Measurements from ENCODE around the gene KLF13.

The KLF13 gene

GRCh38 chr15:31332681-31333071 is 6.0 kb downstream of the KLF13 start:
- no peak for DNase-seq (ENCODE audit: low spot score)

DNA sequence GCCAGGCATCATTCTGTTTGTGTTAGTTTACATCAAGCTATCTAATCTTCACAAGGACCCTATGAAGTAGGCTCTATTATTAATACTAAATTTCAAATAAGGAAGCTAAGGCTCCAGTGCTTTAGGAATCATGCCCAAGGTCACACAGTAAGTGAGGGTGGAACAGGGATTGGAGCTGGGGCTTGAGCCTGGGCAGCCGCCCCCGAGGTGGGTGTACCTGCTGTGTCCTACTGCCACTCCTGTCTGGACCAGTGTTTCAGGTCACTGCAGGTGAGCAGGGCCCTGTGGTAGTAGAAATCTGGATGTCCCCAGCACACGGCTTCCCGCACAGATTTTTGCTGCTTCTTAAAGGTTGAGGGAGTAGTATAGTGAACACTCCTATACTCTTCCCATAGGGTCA is 6.5 kb downstream of the KLF13 start:
- DNase-seq (ENCODE audit: low spot score), result no peak

- DNase-seq (ENCODE audit: low spot score), result no peak
These were observed 7.2 kb downstream of the KLF13 start for GRCh38 chr15:31333820-31334219.

GRCh38 chr15:31335989-31336592 is 9.5 kb downstream of the KLF13 start:
- no peak for DNase-seq (ENCODE audit: low spot score)

GRCh38 chr15:31336593-31337295 is 10.1 kb downstream of the KLF13 start:
- no peak for DNase-seq (ENCODE audit: low spot score)

- no peak for DNase-seq (ENCODE audit: low spot score)
These were observed 10.9 kb downstream of the KLF13 start for GRCh38 chr15:31337352-31338031.

DNA sequence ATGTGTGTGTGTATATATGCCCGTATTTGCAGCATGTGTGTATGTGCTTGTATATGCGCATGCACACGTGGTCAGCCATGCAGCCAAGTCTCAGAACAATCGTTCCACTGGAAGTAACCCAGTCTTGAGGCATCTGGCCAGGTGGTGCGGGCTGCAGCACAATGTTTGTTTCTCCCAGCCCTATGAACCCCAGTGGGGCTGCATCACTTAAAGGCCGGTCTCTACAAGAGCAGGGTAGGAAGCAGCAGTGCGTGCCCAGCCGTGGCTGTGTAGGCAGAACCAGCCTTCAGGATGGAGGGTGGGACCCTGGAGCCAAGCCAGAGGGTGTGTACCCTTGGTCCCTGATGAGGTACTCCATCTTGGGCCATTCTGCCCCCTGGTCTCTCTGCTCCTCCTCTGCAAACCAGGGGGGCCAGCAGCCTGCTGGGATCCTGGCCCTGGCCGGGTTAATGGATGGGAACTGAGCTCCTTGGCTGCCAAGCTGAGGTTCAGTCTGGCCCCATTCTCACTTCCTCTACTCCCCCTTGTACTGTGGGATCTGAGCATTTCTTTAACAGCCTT is 11.8 kb downstream of the KLF13 start:
- no peak for DNase-seq (ENCODE audit: low spot score)

- DNase-seq (ENCODE audit: low spot score), result peak; percentile 56
These were observed 12.4 kb downstream of the KLF13 start for GRCh38 chr15:31338879-31339557.

DNA sequence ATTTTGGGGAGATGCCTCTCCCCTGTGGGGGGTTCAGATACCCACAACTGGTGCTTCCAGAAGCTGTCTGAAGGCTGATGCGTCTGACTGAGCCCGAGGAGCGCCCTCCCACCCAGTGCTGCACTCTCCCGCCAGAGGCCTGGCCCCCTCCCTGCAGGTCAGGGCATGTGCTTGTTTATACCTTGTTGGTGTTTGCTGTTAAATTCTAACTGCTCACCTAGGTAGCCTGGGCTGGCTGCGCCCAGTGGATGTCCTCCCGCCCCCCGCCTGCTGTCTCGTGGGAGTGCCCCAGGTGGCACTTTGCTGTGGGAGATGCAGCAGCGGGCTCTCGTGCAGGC is 12.9 kb downstream of the KLF13 start:
- no peak for DNase-seq (ENCODE audit: low spot score)

DNA sequence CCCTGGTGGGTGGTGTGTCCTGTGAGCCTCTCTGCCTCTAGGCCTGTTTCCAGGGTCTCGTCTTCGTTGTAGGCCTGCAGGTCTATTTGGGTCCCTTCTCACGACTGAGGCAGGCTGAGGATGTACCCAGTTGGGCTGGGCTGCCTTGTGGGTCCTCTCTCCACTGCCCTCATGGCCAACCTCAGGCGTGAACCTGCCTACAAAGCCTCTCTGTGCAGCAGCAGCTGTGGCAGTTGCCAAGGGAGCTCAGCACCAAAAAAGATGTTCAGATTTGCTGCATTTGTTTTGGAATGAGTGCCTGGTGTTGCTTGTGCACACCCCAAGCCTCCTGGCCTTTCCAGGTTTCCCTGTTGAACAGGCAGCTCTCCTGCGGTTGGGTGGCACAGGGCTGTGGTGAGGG is 13.4 kb downstream of the KLF13 start:
- no peak for DNase-seq (ENCODE audit: low spot score)

- DNase-seq (ENCODE audit: low spot score), result no peak
These were observed 14.0 kb downstream of the KLF13 start for GRCh38 chr15:31340592-31340991.

- DNase-seq (ENCODE audit: low spot score), result no peak
These were observed 14.4 kb downstream of the KLF13 start for GRCh38 chr15:31341071-31341470.

DNA sequence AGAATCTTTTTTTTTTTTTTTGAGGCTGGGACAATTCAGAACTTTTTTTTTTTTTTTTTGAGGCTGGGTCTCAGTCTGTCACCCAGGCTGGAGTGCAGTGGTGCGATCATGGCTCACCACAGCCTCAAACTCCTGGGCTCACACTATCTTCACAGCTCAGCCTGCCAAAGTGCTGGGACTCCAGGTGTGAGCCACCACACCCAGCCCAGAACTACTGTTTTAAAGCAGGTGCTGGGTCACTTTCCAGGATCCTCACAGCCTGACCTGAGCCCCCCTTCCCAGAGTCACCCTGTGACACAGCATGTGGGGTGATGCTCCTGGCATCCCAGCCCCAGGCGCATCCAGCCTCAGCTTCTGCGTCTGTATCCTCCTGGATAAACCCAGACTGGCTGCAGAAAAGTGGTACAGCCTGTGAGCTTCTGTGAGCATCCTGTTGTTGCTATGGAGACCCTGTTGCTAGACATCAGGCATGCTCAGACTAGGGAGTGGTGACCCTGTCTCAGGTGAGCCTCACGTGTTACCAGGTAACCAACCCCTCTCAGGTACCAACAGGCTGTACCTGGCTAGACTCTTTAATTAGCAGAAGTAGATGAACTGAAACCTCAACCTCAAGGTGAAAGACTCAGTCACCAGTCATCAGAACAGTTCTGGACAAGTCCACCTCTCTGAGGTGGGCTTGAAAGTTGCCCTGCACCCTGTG is 15.0 kb downstream of the KLF13 start:
- DNase-seq (ENCODE audit: low spot score), result no peak

GRCh38 chr15:31342381-31342780 is 15.7 kb downstream of the KLF13 start:
- DNase-seq (ENCODE audit: low spot score), result no peak

DNA sequence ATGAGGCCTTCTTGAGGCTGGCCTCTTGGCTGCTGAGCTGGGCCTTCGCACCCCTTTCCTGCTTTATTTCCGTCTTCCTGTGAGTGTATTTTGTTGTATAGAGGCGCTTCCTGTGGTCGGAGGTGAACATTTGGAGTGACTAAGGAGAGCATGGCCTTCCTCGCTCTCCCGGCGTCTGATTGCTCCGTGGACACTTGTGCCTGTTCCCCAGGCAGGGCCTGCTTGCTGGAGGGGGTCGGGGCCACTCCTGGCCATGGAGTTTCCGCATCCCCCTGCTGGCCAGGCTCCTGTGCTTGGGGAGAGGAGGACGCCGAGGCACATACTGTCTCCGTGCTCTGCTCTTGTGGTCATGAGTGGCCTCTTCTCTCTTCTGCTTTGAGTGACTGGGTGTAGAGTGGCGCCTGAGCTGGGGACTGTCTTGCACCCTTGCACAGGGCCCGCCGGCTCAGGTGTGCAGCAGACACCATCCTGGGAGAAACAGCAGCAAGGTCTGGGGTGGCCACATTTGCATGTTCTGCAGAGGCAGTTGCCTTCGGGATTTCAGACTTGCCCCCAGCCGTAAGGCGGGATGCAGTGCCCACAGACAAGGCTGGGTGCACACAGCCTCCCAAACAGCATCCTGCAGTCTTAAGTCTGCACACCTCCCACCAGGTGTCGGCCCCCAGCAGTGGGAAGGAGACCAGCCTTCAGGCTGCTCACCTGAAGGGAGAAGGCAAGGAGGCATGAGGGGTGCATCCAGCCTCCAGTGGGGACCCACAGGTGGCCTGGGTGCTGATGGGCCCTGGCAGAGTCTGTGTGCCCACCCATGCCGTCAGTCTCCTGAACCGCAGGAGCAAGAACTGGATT is 16.4 kb downstream of the KLF13 start:
- DNase-seq (ENCODE audit: low spot score), result peak; percentile 86

DNA sequence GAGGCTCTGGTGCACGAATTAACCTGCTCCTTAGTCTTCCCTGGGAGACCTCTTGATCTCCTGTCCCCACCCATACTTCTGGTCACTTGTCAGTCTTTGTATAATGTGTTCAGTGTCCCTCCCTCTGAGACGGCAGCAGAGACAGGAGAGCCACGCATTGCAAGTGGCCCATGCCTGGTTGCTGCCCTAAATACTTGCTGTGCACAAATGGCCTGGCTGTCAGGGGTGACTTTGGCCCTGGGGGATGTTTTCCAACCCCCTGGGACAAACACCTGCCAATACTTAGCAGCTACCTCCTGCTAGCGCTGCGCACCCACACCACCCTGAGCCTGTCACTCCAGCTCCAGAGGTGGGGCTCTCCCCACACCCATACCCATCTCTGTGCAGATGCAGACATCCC is 17.2 kb downstream of the KLF13 start:
- no peak for DNase-seq (ENCODE audit: low spot score)

DNA sequence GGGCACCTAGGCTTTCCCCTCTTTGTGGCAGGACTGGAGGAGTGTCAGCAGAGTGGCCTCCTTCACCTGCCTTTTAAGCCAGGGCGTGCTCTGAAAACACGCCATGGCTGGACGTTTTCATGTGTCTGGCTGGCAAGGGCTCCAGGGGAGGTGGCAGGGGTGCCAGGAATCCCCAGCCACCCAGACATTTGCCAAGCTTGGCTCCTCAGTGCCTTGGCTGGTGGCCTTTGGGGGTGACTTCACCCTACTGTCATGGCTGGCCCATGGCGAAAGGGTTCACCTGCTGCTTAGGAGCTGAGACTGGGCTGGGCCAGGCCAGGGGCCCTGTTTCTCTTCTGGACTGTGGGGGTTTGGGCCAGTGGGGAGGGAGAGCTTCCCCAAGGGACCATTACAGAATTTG is 17.6 kb downstream of the KLF13 start:
- no peak for DNase-seq (ENCODE audit: low spot score)

- DNase-seq (ENCODE audit: low spot score), result no peak
These were observed 18.4 kb downstream of the KLF13 start for GRCh38 chr15:31344823-31345605.

DNA sequence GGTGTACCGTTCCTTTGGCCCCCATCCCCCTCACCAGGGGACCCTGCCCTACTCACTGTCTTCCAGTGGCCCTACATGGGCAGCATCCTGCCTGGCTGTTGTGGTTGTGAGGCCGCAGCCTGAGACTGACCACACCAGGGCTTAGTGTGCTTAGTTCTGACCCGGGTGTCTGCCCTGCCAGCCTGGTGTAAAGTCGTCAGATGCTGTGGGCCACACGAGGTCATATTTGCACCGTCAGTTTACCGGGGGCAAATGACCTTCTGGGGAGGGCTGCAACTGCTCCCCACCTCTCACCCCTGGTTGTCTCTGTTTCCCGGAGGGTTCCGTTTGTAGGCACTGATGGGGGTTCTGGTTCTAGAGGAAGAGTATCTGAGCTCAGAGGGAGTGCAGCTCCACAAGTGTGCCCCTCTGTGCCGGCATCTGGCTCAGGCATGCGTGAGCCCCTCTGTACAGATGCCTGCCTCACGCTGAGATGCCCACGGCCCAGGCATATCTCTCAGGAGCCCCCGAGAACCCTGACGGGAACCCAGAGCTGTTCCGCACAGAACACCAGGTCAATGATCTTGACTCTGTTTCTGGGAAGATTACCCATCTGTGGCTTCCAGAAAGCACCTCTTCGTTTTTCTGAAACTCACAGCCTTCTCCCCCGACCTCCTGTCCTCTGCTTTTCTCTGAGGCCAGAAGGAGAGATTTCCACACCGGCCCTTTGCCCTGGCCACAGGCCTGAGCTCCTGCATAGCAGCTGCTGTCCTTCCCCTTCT is 19.2 kb downstream of the KLF13 start:
- no peak for DNase-seq (ENCODE audit: low spot score)
